HepG2 (cell line): ENCODE measurements around the gene GFER. TPM values are rescaled to one million over a fixed set of nuclear protein-coding genes. Genes with fewer than 3 reads are reported as not detected.
A peak's percentile ranks its signal among the peaks of the same experiment; 100 is the strongest.

ENCODE experiments used
- BHLHE40 ChIP-seq: IDR thresholded peaks from 2 replicates; pipeline ENCODE4 v1.6.1; 2011; ENCODE audit warnings: low read length, improper control_type of control experiment
- HIVEP1 ChIP-seq: sonication (generic); formaldehyde crosslinking; IDR thresholded peaks from 2 replicates; pipeline ENCODE4 v1.4.0; 2020; ENCODE audit warnings: mild to moderate bottlenecking, missing genetic modification reagents
- NFE2L1 ChIP-seq: sonication (generic); formaldehyde crosslinking; IDR thresholded peaks from 2 replicates; pipeline ENCODE4 v1.4.0; 2020; ENCODE audit warnings: missing genetic modification reagents, mild to moderate bottlenecking, borderline replicate concordance
- RAD21 ChIP-seq: fragments of 450-650 bp; formaldehyde crosslinking; IDR thresholded peaks from 2 replicates; pipeline ENCODE4 v1.5.0; 2020; ENCODE audit warnings: mild to moderate bottlenecking
- RARA ChIP-seq: IDR thresholded peaks from 2 replicates; pipeline ENCODE4 v1.6.1; 2016; ENCODE audit warnings: missing genetic modification reagents, missing compliant biosample characterization
- SAFB2 ChIP-seq: sonication (generic); formaldehyde crosslinking; IDR thresholded peaks from 2 replicates; pipeline ENCODE4 v1.5.1; 2020; ENCODE audit warnings: missing genetic modification reagents, low read depth, mild to moderate bottlenecking, borderline replicate concordance
- ZFY ChIP-seq: sonication (generic); formaldehyde crosslinking; IDR thresholded peaks from 2 replicates; pipeline ENCODE4 v1.4.0; 2020; ENCODE audit warnings: missing genetic modification reagents
- ZNF256 ChIP-seq: sonication (generic); formaldehyde crosslinking; conservative IDR thresholded peaks from 2 replicates; pipeline ENCODE4 v1.4.0; 2020; ENCODE audit warnings: missing genetic modification reagents
- ZNF530 ChIP-seq: sonication (generic); formaldehyde crosslinking; IDR thresholded peaks from 2 replicates; pipeline ENCODE4 v1.5.0; 2020; ENCODE audit warnings: low read depth, mild to moderate bottlenecking, missing genetic modification reagents
- ZNF569 ChIP-seq: sonication (generic); formaldehyde crosslinking; IDR thresholded peaks from 2 replicates; pipeline ENCODE4 v1.5.0; 2020; ENCODE audit warnings: mild to moderate bottlenecking, missing genetic modification reagents, moderate library complexity, borderline replicate concordance
- ZNF687 ChIP-seq: sonication (generic); formaldehyde crosslinking; IDR thresholded peaks from 2 replicates; pipeline ENCODE4 v1.5.1; 2020; ENCODE audit warnings: mild to moderate bottlenecking, missing genetic modification reagents, moderate library complexity
- ZNF709 ChIP-seq: sonication (generic); formaldehyde crosslinking; IDR thresholded peaks from 2 replicates; pipeline ENCODE4 v1.5.0; 2020; ENCODE audit warnings: mild to moderate bottlenecking, missing genetic modification reagents
- ZSCAN29 ChIP-seq: sonication (generic); formaldehyde crosslinking; conservative IDR thresholded peaks from 2 replicates; pipeline ENCODE4 v1.4.0; 2020; ENCODE audit warnings: mild to moderate bottlenecking, missing genetic modification reagents
- polyA plus RNA-seq, 8 experiments: library from polyadenylated mRNA; depleted of rRNA in 3 of 8; stranded (reverse) in 7 of 8; unstranded in 1 of 8; fragments of >200 nt; fragmentation: Illumina TruSeq in 4 of 8; extraction: Trizol in 4 of 8; gene quantifications; 2 replicates each; pipeline versions ENCODE4 v1.2.1 to v1.2.3, GENCODE V29; 2011 to 2016; ENCODE audit warnings: low read depth in 4 of 8, missing spikeins in 1 of 8, mixed read lengths in 1 of 8; ENCODE audit not compliant: insufficient read depth in 1 of 8
- total RNA-seq, 5 experiments: library from RNA; depleted of rRNA; stranded (reverse); fragments of >200 nt; fragmentation: Illumina TruSeq; extraction: Trizol; gene quantifications; 2 replicates each; pipeline ENCODE4 v1.2.3, GENCODE V29; 2016; ENCODE audit warnings: low read depth in 1 of 5
- TF ChIP-seq, protein P1 (sequence below): fragments of 450-650 bp; IDR thresholded peaks from 2 replicates; pipeline ENCODE4 v1.6.1; 2017
- TF ChIP-seq, protein P2 (sequence below): sonication (generic); formaldehyde crosslinking; IDR thresholded peaks from 2 replicates; pipeline ENCODE4 v1.8.1; 2022; ENCODE audit warnings: low read depth, mild to moderate bottlenecking, missing genetic modification reagents
- TF ChIP-seq, protein P3 (sequence below): sonication (generic); formaldehyde crosslinking; conservative IDR thresholded peaks from 2 replicates; pipeline ENCODE4 v1.8.0; 2022; ENCODE audit warnings: missing genetic modification reagents
- TF ChIP-seq, protein P4 (sequence below): sonication (generic); formaldehyde crosslinking; conservative IDR thresholded peaks from 2 replicates; pipeline ENCODE4 v1.5.0; 2020; ENCODE audit warnings: missing genetic modification reagents

GFER gene
- total and polyA plus RNA-seq, 2 of the 13 experiments (the other 11 are each of a cell fraction or from before 2014, with no cell fraction given), result 28.6 to 71.7 TPM

DNA sequence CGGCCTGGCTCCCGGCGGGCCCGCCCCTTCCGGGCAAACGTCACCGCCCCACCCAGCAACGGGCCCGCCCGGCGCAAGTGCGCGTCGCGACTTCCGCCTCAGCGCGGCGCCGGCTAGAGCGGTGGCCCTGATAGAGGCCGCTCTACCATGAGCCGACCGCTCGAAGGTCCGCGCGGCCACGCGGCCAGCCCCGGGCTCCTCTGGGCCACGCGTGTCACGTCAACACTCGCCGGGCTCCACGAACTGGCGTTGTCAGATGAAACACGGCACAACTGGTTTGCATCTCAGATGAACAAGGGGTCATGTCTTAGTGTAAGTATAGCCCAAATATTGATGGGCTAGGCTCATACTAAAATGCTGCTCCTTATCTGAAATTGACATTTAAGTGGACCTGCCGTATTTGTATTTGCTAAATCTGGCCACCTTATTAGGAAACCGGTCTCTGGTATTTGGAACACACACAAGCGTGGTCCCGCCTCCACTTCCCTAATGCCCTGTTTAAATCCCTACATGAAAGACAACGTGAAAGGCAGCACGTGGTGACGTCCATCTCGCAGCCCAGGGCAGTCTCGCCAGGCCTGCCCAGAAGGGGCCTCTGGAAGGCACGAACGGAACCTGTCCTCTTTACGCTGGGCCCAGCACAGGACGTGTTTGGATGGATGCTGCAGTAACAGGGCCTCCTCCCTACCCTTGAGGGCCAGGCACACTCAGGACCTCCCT lies 26.0 kb downstream of the GFER start, which contains the start of gene ZNF598 (continued):
- TF ChIP-seq ZNF687 (CRISPR knock-in tag), result peak; percentile 95
- no peak for TF ChIP-seq NFE2L1 (CRISPR knock-in tag)
- peak; percentile 7; the same call in 1 of the 2 replicates for TF ChIP-seq RARA (CRISPR knock-in tag)
- peak; percentile 89 for TF ChIP-seq ZFY (CRISPR knock-in tag)
- TF ChIP-seq HIVEP1, result 0 out of 2 replicates have a peak, but pooled peaks have one; percentile 36
- no peak for TF ChIP-seq ZSCAN29 (CRISPR knock-in tag)
- no peak for TF ChIP-seq SAFB2
- TF ChIP-seq, protein P1, sequence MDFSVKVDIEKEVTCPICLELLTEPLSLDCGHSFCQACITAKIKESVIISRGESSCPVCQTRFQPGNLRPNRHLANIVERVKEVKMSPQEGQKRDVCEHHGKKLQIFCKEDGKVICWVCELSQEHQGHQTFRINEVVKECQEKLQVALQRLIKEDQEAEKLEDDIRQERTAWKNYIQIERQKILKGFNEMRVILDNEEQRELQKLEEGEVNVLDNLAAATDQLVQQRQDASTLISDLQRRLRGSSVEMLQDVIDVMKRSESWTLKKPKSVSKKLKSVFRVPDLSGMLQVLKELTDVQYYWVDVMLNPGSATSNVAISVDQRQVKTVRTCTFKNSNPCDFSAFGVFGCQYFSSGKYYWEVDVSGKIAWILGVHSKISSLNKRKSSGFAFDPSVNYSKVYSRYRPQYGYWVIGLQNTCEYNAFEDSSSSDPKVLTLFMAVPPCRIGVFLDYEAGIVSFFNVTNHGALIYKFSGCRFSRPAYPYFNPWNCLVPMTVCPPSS, result no peak
- TF ChIP-seq ZNF530 (CRISPR knock-in tag), result no peak
- TF ChIP-seq, protein P2, sequence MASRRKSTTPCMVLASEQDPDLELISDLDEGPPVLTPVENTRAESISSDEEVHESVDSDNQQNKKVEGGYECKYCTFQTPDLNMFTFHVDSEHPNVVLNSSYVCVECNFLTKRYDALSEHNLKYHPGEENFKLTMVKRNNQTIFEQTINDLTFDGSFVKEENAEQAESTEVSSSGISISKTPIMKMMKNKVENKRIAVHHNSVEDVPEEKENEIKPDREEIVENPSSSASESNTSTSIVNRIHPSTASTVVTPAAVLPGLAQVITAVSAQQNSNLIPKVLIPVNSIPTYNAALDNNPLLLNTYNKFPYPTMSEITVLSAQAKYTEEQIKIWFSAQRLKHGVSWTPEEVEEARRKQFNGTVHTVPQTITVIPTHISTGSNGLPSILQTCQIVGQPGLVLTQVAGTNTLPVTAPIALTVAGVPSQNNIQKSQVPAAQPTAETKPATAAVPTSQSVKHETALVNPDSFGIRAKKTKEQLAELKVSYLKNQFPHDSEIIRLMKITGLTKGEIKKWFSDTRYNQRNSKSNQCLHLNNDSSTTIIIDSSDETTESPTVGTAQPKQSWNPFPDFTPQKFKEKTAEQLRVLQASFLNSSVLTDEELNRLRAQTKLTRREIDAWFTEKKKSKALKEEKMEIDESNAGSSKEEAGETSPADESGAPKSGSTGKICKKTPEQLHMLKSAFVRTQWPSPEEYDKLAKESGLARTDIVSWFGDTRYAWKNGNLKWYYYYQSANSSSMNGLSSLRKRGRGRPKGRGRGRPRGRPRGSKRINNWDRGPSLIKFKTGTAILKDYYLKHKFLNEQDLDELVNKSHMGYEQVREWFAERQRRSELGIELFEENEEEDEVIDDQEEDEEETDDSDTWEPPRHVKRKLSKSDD (CRISPR knock-in tag), result no peak
- TF ChIP-seq, protein P3, sequence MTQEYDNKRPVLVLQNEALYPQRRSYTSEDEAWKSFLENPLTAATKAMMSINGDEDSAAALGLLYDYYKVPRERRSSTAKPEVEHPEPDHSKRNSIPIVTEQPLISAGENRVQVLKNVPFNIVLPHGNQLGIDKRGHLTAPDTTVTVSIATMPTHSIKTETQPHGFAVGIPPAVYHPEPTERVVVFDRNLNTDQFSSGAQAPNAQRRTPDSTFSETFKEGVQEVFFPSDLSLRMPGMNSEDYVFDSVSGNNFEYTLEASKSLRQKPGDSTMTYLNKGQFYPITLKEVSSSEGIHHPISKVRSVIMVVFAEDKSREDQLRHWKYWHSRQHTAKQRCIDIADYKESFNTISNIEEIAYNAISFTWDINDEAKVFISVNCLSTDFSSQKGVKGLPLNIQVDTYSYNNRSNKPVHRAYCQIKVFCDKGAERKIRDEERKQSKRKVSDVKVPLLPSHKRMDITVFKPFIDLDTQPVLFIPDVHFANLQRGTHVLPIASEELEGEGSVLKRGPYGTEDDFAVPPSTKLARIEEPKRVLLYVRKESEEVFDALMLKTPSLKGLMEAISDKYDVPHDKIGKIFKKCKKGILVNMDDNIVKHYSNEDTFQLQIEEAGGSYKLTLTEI (CRISPR knock-in tag), result no peak
- TF ChIP-seq, protein P4, sequence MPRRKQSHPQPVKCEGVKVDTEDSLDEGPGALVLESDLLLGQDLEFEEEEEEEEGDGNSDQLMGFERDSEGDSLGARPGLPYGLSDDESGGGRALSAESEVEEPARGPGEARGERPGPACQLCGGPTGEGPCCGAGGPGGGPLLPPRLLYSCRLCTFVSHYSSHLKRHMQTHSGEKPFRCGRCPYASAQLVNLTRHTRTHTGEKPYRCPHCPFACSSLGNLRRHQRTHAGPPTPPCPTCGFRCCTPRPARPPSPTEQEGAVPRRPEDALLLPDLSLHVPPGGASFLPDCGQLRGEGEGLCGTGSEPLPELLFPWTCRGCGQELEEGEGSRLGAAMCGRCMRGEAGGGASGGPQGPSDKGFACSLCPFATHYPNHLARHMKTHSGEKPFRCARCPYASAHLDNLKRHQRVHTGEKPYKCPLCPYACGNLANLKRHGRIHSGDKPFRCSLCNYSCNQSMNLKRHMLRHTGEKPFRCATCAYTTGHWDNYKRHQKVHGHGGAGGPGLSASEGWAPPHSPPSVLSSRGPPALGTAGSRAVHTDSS (CRISPR knock-in tag), result no peak
- no peak for TF ChIP-seq ZNF256 (CRISPR knock-in tag)
- no peak for TF ChIP-seq ZNF569 (CRISPR knock-in tag)
- TF ChIP-seq RAD21 (CRISPR knock-in tag), result peak; percentile 41; the same call in 1 of the 2 replicates
- peak; percentile 28; the same call in 1 of the 2 replicates for TF ChIP-seq BHLHE40
- peak; percentile 87 for TF ChIP-seq ZNF709 (CRISPR knock-in tag)
